GM23338 (cell line): ENCODE data around the gene POLR3E.

Experiments used
- CREB1 ChIP-seq: fragments of 250-450 bp; sonication (Bioruptor Pico); IDR thresholded peaks from 2 replicates; pipeline ENCODE4 v1.5.0; 2020; ENCODE audit warnings: low read depth, mild to moderate bottlenecking, moderate library complexity
- CTCF ChIP-seq, 2 experiments: fragments of 200-600 bp in 1 of 2; sonication (generic) in 1 of 2; conservative IDR thresholded peaks; 2 replicates each; pipeline versions ENCODE4 v1.5.1 to v1.6.1; 2016 to 2017; ENCODE audit warnings: antibody characterized with exemption in 2 of 2, low read depth in 2 of 2, mild to moderate bottlenecking in 2 of 2, moderate library complexity in 1 of 2
- EZH2 ChIP-seq: fragments of 200-600 bp; sonication (generic); IDR thresholded peaks from one replicate; pipeline ENCODE4 v1.8.0; 2017; ENCODE audit warnings: antibody characterized with exemption, mild to moderate bottlenecking, low read depth; ENCODE audit not compliant: unreplicated experiment
- EZH2phosphoT487 ChIP-seq: fragments of 200-600 bp; sonication (generic); IDR thresholded peaks from one replicate; pipeline ENCODE4 v1.8.1; 2018; ENCODE audit warnings: antibody characterized with exemption; ENCODE audit not compliant: unreplicated experiment
- POLR2AphosphoS5 ChIP-seq: IDR thresholded peaks from 2 replicates; pipeline ENCODE4 v1.6.1; 2016; ENCODE audit warnings: antibody characterized with exemption, low read depth
- REST ChIP-seq: IDR thresholded peaks from one replicate; pipeline ENCODE4 v1.6.1; 2018; ENCODE audit warnings: antibody characterized with exemption; ENCODE audit not compliant: unreplicated experiment

GRCh38 chr16:22337849-22338635 is 40.8 kb downstream of the POLR3E start:
- TF ChIP-seq EZH2 (no peak), CTCF (conservative IDR thresholded peaks at IDR 0.05; ENCODE audit: low read depth in 2 of 2) (no peak), CREB1 (no peak), EZH2phosphoT487 (no peak), POLR2AphosphoS5 (no peak), REST (no peak)
